Fibroblast of gingiva (primary cell): Measurements from ENCODE around the gene MRM3.
"Not testable (repeated sequence)": the region's sequence is repeated elsewhere in the genome, so short reads cannot be mapped to it uniquely, and the experiment has no call there.

ENCODE experiments used
- DNase-seq: peaks from one replicate; pipeline ENCODE4 v3.0.0-alpha.2; 2011; ENCODE audit warnings: low read depth

MRM3 gene

GRCh38 chr17:753418-753817 is 28.7 kb upstream of the MRM3 start:
- no peak for DNase-seq

DNA sequence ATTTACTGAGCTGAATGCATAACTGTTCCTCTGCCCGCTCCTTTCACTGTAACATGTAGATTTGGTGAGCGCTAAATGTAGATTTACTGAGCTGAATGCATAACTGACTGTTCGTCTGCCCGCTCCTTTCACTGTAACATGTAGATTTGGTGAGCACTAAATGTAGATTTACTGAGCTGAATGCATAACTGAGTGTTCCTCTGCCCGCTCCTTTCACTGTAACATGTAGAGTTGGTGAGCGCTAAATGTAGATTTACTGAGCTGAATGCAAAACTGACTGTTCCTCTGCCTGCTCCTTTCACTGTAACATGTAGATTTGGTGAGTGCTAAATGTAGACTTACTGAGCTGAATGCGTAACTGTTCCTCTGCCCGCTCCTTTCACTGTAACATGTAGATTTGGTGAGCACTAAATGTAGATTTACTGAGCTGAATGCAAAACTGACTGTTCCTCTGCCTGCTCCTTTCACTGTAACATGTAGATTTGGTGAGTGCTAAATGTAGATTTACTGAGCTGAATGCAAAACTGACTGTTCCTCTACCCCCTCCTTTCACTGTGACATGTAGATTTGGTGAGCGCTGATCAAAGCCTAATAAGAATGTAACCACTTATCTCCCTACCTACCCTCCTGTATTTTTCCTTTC is 26.7 kb upstream of the MRM3 start:
- DNase-seq: not testable (repeated sequence)

- not testable (repeated sequence) for DNase-seq
Observed at GRCh38 chr17:756010-756567, 26.1 kb upstream of the MRM3 start.

DNA sequence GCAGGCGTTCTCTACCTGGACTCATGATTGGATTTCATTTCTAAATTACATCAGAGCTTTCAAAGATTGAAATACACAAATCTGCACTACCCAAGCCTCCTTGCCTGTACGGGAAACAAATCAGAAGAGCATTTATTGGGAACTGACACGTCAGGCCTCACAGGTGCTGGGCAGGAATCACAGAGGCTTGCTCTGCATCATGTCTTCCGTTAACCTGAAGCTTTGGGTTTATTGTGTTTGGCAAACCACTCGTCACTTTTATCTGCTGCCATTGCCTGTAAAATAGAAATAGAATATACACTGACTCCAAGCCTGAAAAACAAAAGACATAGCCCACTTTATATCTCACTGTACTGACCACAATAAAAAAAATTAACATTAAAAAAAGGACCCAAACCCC is 22.2 kb upstream of the MRM3 start:
- no peak for DNase-seq

GRCh38 chr17:760371-760770 is 21.8 kb upstream of the MRM3 start:
- DNase-seq: no peak

- DNase-seq: no peak
Observed at GRCh38 chr17:767076-767475, 15.1 kb upstream of the MRM3 start.

DNA sequence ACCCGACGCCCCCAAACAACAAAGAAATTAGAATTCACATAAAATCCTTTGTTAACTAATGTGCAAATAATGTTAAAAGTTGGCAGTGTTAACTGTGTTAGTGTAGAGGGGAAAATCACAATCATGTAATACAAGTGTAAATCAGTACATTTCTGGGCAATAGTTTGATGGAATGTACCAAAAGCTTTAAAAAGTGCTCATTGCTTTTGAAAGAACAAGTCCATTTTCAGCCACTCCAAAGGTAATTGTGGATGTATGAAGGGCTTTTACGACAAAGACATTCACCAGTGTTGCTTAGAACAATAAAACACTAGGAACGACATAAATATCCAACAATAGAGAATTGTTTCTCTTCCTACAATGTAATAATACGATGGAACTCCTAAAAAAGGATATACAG is 9.1 kb upstream of the MRM3 start:
- no peak for DNase-seq

DNA sequence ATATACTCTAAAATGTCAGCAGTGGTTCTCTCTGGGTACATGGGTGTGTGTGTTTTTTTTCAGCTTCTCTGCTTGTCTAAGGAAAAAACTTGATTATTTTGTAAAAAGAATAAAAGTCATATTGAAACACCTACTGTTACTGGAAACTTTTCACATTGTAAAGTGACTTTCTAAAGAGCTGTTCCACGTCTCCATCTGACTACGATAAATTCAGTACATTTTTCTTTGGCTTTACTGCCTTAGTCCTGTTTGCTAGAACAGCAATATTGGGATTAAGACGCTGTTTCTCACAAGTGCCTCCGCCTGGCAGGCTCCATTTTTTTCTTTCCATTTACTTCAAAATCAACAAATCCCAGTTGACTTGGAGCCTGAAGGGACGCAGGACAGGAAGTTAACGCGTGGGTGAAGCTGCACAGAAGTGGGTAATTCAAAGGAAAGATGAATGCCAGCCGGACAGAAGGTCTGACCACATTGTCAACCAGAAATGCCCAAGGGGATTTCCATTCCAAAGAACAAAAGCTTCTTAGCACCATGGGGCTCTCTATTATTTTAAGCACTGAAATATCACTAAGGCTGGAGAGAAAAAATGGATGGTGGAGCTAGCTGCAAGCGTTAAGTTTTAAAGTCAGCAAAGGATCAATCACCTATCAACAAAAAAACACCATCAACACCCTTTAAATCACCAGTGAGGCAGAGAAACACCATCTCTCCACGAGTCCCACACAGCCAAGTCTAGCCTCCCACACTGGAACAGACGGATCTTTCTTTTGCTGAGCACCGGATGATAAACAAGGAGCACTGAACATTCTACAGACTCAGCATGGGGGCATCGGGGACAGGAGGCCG is 8.5 kb upstream of the MRM3 start:
- DNase-seq: no peak

DNA sequence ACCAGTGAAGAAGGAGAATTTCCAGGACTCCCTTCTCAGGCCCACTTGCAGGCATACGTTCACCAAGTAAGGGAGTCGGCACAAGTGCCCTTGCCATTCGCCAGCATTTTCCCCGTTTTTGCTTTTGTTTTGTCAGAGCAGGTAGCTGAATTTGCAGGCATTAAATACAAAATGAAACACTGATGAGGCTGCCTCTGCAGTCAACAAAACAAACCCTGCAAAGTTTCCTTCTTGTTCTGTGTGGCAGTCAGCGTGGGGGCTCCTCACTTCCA is 7.9 kb upstream of the MRM3 start:
- no peak for DNase-seq

DNA sequence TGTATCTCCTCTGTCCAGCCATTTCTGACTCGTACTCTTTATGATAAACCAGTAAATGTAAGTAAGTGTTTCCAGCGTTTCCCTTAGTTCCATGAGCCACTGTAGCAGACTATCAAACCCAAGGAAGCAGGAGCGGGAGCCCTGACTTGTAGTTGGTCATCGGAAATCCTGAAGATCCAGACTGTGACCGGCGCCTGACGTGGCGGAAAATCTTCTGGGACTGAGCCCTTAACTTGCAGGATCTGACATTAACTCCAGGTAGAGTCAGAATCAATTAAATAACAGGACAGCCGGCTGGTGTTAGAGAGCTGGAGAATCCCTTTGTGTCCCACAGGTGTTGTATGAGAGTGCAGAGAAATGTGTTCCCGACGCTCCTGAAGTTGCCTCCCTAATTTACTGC is 4.1 kb upstream of the MRM3 start:
- DNase-seq: no peak

DNA sequence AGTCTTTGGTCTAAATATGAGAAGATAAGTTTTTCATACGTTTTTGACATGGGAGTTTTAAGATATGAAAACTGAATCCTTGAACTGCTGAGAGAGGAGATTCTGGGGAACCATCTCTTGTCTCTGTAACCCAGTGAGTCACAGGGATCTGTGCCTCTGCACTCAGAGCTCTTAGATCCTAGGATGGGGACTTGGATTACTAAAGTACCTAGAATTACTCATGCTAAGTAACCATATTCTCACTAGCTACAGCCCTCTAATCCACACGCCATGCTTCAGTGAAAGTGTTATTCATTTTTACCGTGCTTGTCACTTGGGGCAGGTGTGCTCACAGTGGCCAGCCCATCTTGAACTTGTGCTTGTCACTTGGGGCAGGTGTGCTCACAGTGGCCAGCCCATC is 2.0 kb downstream of the MRM3 start:
- no peak for DNase-seq

DNA sequence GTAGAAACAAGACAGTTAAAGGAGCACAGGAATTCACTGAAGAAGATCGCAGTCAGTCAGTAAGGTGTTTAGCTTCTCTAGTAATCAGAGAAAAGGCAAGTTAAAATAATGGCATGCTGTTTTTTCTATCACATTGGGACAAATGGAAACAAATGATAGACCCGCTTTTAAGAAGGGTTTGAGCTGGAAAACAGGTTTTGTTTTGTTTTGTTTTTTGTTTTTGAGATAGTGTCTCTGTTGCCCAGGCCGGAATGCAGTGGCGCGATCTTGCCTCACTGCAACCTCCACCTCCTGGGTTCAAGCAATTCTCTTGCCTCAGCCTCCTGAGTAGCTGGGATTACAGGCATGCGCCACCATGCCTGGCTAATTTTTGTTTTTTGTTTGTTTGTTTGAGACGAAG is 3.7 kb downstream of the MRM3 start:
- DNase-seq: not testable (repeated sequence)

- no peak for DNase-seq
Observed at GRCh38 chr17:787641-788221, 5.6 kb downstream of the MRM3 start.

DNA sequence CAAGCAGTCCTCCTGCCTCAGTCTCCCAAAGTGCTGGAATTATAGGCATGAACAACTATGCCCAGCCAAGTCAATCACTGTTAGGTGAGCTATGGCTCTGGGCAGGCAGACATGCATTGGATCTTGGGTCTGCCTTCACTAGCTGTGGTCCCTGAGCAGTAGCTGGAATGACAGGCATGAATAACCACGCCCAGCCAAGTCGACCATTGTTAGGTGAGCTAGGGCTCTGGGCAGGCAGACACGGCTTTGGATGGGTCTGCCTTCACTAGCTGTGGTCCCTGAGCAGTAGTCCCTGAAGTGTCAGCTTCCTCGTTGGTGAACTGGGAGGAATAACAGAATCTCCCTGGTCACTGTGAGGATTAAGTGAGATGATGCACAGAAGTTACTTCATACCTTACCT is 6.4 kb downstream of the MRM3 start:
- no peak for DNase-seq

DNA sequence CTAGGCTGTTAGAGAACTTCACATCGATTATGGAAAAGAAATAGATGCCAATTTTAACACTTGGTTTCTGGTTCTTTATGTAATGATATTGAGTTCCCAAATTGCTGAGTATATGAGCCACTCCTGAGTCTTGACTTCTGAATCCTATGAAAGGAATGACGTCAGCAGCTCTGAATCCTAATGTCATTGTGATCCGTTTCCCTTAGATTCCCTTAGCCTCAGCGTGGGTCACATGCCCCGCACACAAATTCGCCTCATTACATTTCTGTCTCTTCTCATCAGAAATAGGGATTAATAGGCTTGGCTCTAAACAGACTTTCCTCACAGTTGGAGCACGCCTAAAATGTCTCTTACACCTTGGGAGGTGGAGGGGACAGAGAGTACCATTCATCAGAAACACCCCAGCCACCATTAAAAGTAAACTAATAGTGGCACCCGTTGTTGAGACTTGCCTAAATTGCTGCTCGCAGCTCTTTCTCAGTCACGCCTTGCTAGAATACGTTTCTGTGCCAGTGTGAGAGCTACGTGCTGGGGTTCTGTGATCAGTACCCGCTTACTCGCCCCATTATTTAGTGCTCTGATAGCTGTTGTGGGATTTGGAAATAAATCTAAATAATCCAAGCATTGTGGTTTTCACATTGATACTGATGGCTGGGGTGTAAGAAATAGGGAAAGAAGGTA is 7.1 kb downstream of the MRM3 start:
- DNase-seq: no peak

DNA sequence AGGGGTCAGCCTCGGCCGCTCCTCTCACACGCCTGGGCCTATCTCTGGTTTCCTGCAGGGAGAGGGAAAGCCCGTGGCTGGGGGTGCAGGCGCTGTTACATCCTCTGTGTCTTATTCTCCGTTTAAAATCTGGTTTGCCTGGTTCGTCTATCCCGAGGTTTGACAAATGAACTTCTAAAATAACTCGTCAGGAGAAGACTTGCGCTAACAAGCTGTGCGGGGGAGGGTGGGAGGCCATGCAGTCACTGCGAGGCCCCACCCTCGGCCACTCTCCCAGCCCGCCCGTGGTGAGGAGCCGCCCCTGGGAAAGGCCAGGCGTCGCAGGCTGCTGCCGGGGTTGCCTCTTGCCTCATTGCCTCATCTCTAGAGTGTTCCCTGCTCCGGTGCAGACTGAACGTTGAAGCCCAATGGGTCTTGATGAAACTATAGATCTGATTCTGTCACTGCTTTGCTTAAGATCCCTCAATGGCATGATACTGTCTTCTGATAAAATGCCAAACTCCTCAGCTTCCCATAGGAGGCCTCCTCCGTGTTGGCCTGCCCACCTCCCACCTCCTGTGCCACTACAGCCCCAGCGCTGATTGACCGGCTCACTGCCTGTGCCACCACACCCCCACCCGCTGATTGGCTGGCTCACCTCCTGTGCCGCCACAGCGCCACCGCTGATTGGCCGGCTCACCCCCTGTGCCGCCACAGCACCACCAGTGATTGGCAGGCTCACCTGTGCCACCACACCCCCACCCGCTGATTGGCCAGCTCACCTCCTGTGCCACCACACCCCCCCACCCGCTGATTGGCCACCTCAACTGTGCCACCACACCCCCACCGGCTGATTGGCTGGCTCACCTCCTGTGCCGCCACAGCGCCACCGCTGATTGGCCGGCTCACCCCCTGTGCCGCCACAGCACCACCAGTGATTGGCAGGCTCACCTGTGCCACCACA is 8.0 kb downstream of the MRM3 start:
- DNase-seq: peak; percentile 64

DNA sequence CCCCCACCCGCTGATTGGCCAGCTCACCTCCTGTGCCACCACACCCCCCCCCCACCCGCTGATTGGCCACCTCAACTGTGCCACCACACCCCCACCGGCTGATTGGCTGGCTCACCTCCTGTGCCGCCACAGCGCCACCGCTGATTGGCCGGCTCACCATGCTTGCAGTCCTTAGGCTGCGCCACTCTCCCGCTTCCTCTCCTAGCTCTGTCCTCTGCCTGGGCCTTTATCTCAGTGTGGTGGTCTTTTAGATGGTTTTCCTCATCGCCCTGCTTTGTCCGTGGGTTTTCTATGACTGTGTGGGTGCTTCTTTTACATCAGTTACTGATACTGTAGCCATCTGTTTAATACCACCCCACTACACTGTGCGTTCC is 8.7 kb downstream of the MRM3 start:
- peak; percentile 22 for DNase-seq

- no peak for DNase-seq
Observed at GRCh38 chr17:791829-792228, 9.7 kb downstream of the MRM3 start.

DNA sequence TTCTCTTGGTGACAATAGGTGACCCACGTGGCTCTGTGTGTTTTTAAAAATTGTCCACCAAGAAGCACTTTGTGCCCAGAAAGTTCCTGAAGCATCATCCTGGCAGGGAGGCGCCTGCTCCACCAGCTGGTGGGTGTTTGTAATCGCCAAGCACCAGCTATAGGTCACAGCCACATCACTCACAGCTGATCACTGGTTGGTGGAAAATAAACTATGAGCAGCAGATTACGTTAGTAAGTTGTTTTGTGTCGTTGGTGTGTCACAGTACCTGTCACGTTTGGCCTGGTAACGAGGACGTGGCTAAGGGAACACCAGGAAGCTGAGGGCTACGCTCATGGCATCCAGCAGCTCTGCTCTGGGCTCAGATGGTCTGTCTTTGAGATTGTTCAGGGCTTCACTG is 10.1 kb downstream of the MRM3 start:
- DNase-seq: no peak

- peak; percentile 79 for DNase-seq
Observed at GRCh38 chr17:794876-795275, 12.7 kb downstream of the MRM3 start.

DNA sequence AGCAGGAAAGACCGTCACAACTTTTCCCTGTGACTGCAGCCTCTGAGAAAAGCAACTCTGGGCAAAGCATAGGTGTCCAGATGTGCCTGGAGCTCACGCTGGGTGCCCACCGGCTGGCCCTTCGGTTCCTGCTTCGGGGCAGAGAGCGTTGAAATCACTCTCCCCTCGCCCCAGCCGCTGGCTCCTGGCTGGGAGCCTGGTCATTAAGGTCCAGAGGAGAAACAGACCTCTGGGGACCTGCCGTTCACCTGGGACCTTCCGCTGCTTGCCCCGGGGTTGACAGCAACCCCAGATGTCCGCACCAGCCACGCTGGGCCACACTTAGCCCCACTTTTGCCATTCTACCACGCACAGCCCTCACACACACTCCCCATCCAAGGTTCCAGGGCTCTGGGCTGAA is 13.1 kb downstream of the MRM3 start:
- no peak for DNase-seq

- DNase-seq: no peak
Observed at GRCh38 chr17:795721-796120, 13.6 kb downstream of the MRM3 start.
